ENCODE data around the gene INPP5J. TPM values are rescaled to one million over a fixed set of nuclear protein-coding genes. Genes with fewer than 3 reads are reported as not detected.
"Not testable (repeated sequence)": the region's sequence is repeated elsewhere in the genome, so short reads cannot be mapped to it uniquely, and the experiment has no call there.

Gene INPP5J
- polyA plus RNA-seq (0.14 to 0.26 TPM (median 0.22 TPM) in 3 replicates), polyA minus RNA-seq (0.33 to 1.8 TPM in 2 of 3 replicates, not detected in the other)
- 0.56 TPM for polyA plus RNA-seq (2011; ENCODE audit: low read depth)
- 0.09 and 0.27 TPM in 2 replicates for polyA plus RNA-seq (2011; cell fraction: cytosol; rRNA removed)
- 0.69 and 0.95 TPM in 2 replicates for polyA plus RNA-seq (2011; cell fraction: nucleus; rRNA removed)
- polyA plus RNA-seq (2012; ENCODE audit: low replicate concordance) = 0.46 and 0.72 TPM in 2 replicates
- not detected for polyA minus RNA-seq (2011; cell fraction: cytosol; rRNA and poly(A)+ RNA removed)
- 0.32 TPM in 1 of 2 replicates, not detected in the other for polyA minus RNA-seq (2011; cell fraction: nucleus; rRNA and poly(A)+ RNA removed)

DNA sequence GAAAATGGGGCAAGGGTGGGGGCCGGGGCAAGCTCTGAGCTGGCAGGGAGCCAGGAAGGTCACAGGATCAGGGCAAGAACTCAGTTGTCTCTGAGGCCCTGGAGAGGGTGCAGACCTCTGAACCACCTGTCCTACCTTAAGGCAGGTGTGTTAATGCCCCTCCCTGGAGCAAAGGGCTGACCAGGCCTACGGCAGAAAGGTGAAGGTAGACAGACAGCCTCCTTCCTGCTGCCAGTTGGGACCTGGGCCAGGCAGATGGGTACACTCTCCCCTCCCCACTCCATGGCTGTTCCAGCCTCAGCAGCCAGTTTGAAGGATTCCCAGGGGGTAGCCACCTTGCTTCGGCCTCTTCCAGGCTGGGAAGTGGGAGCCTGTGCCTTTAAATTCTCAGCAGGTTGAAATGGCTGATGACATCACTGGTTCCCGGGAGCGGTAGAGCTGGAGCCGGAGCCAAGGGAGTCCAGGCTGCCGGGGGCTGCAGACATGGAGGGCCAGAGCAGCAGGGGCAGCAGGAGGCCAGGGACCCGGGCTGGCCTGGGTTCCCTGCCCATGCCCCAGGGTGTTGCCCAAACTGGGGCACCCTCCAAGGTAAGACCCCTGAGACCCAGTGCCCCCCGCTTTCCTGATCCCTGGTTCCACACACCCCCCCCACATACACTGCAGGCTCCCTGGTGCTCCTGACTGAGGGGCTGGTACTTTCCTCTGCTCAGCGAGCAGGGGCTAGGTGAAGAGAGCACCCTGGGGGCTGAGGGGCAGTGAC is at the start of gene INPP5J:
Gene INPP5J, plus strand, starts transcription at position 435 of the 760 bp plus-strand sequence. Its CDS starts 49 bp downstream, at position 484.
- no peaks in the 10 kb centered on the region for H4K20me1 ChIP-seq (ENCODE audit: control insufficient read depth, extremely low read depth, insufficient read depth, low read length)
- dilution Hi-C loops (cut with MboI; ENCODE audit: extremely low pct_ligation_motif_present, low sequenced_read_pairs) = no loop called here
- peaks cover 17% of the 10 kb centered on the region for H3K27me3 ChIP-seq (ENCODE audit: control insufficient read depth, extremely low read depth, insufficient read depth, low read length)
- peak within 1 kb of the TSS; percentile 33 to 60 (median 56) for H3K4me3 ChIP-seq (ENCODE audit: control insufficient read depth in 2 of 3, extremely low read depth in 1 of 3, insufficient read depth in 2 of 3, low read depth in 1 of 3, low read length in 3 of 3)
- peaks cover 8% of the 10 kb centered on the region for H3K4me1 ChIP-seq (ENCODE audit: control insufficient read depth, extremely low read depth, insufficient read depth, low read length)
- H3K27ac ChIP-seq (ENCODE audit: control insufficient read depth, insufficient read depth, low read length) = no peak within 1 kb of the TSS
- peak within 1 kb of the TSS; percentile 89 for H2AFZ ChIP-seq (ENCODE audit: control insufficient read depth, low read length)
- no peaks in the 10 kb centered on the region for H3K9me1 ChIP-seq (ENCODE audit: control insufficient read depth, extremely low read depth, insufficient read depth, low read length)
- H3K79me2 ChIP-seq (ENCODE audit: control insufficient read depth, insufficient read depth, low read length) = no peaks in the 10 kb centered on the region
- H3K36me3 ChIP-seq (ENCODE audit: control insufficient read depth in 2 of 2, extremely low read depth in 1 of 2, insufficient read depth in 2 of 2, low read length in 2 of 2) = no peaks in the 10 kb centered on the region
- no peaks in the 10 kb centered on the region for H3K9me3 ChIP-seq (ENCODE audit: control insufficient read depth, low read depth, low read length)
- H3K4me2 ChIP-seq (ENCODE audit: control insufficient read depth, extremely low read depth, insufficient read depth, low read depth, low read length) = peak within 1 kb of the TSS; percentile 80
- FAIRE-seq (peak; percentile 82), DNase-seq (ENCODE audit: low read depth, low spot score) (no peak)
- TF ChIP-seq EZH2 (IDR thresholded peaks at IDR 0.05; ENCODE audit: low read length) (no peak), CTCF (optimal IDR thresholded peaks at IDR 0.05 in 1 of 3, IDR thresholded peaks at IDR 0.05 in 1 of 3, conservative IDR thresholded peaks at IDR 0.05 in 1 of 3; ENCODE audit: extremely low read depth in 1 of 3, insufficient read depth in 2 of 3, low read length in 3 of 3) (no peak)
- H3K9ac ChIP-seq (ENCODE audit: control insufficient read depth, extremely low read depth, insufficient read depth, low read length) = peak within 1 kb of the TSS; percentile 48

DNA sequence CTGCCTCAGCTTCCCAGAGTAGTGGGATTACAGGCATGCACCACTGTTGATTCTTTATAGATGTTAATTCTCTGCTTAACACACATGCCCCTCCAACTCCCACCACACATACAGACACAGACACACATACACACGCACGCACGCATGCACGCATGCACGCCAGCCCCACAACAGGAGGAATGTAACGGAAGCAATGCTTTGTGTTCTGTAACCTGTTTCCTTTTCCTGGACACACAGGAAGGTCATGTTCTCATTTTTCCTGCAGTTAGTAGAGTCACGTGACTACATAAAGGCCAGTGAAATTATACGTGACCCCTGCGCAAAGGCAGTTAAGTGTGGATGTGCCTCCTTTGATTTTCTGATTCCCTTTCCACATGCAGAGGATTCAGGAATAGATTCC is 49.6 kb upstream of the INPP5J start:
- not testable (repeated sequence) for H2AFZ ChIP-seq (ENCODE audit: control insufficient read depth, low read length); H3K4me2 ChIP-seq (ENCODE audit: control insufficient read depth, extremely low read depth, insufficient read depth, low read depth, low read length); FAIRE-seq; DNase-seq (ENCODE audit: low read depth, low spot score); H3K27ac ChIP-seq (ENCODE audit: control insufficient read depth, insufficient read depth, low read length); H3K9me3 ChIP-seq (ENCODE audit: control insufficient read depth, low read depth, low read length); H3K9ac ChIP-seq (ENCODE audit: control insufficient read depth, extremely low read depth, insufficient read depth, low read length); H4K20me1 ChIP-seq (ENCODE audit: control insufficient read depth, extremely low read depth, insufficient read depth, low read length); H3K9me1 ChIP-seq (ENCODE audit: control insufficient read depth, extremely low read depth, insufficient read depth, low read length); H3K4me3 ChIP-seq (ENCODE audit: control insufficient read depth in 2 of 3, extremely low read depth in 1 of 3, insufficient read depth in 2 of 3, low read depth in 1 of 3, low read length in 3 of 3); H3K36me3 ChIP-seq (ENCODE audit: control insufficient read depth in 2 of 2, extremely low read depth in 1 of 2, insufficient read depth in 2 of 2, low read length in 2 of 2); H3K27me3 ChIP-seq (ENCODE audit: control insufficient read depth, extremely low read depth, insufficient read depth, low read length); H3K79me2 ChIP-seq (ENCODE audit: control insufficient read depth, insufficient read depth, low read length)
- H3K4me1 ChIP-seq (ENCODE audit: control insufficient read depth, extremely low read depth, insufficient read depth, low read length) = peaks cover 14% of the 10 kb centered on the region
- dilution Hi-C loops (cut with MboI; ENCODE audit: extremely low pct_ligation_motif_present, low sequenced_read_pairs) = loop anchor here (25.0 kb wide), 1 partner anchor 111 kb away; the partner anchor contains the start of genes MORC2 and TUG1

GRCh38 chr22:31073545-31074145 is 49.1 kb upstream of the INPP5J start:
- FAIRE-seq; DNase-seq (ENCODE audit: low read depth, low spot score): not testable (repeated sequence)
- H3K4me1 ChIP-seq (ENCODE audit: control insufficient read depth, extremely low read depth, insufficient read depth, low read length) = peaks cover 17% of the 10 kb centered on the region

More at GRCh38 chr22:31073545-31074145, 49.1 kb upstream of the INPP5J start:
- not testable (repeated sequence) for H3K9me1 ChIP-seq (ENCODE audit: control insufficient read depth, extremely low read depth, insufficient read depth, low read length); H3K36me3 ChIP-seq (ENCODE audit: control insufficient read depth in 2 of 2, extremely low read depth in 1 of 2, insufficient read depth in 2 of 2, low read length in 2 of 2); H3K4me3 ChIP-seq (ENCODE audit: control insufficient read depth in 2 of 3, extremely low read depth in 1 of 3, insufficient read depth in 2 of 3, low read depth in 1 of 3, low read length in 3 of 3); H2AFZ ChIP-seq (ENCODE audit: control insufficient read depth, low read length); H3K27me3 ChIP-seq (ENCODE audit: control insufficient read depth, extremely low read depth, insufficient read depth, low read length); H3K79me2 ChIP-seq (ENCODE audit: control insufficient read depth, insufficient read depth, low read length); H3K9ac ChIP-seq (ENCODE audit: control insufficient read depth, extremely low read depth, insufficient read depth, low read length); H3K9me3 ChIP-seq (ENCODE audit: control insufficient read depth, low read depth, low read length); H4K20me1 ChIP-seq (ENCODE audit: control insufficient read depth, extremely low read depth, insufficient read depth, low read length); H3K27ac ChIP-seq (ENCODE audit: control insufficient read depth, insufficient read depth, low read length); H3K4me2 ChIP-seq (ENCODE audit: control insufficient read depth, extremely low read depth, insufficient read depth, low read depth, low read length)
- dilution Hi-C loops (cut with MboI; ENCODE audit: extremely low pct_ligation_motif_present, low sequenced_read_pairs) = loop anchor here (25.0 kb wide), 1 partner anchor 111 kb away; the partner anchor contains the start of genes MORC2 and TUG1

Measured in keratinocyte (primary cell).